GM19239 (cell line): Measurements from ENCODE around the gene ACADM.
"Not testable (repeated sequence)": the region's sequence is repeated elsewhere in the genome, so short reads cannot be mapped to it uniquely, and the experiment has no call there.

ENCODE experiments used
- DNase-seq: peaks from one replicate; pipeline ENCODE4 v3.0.0; 2011; ENCODE audit warnings: low spot score; ENCODE audit not compliant: insufficient read length
- FAIRE-seq: peaks from 2 replicates; lab custom pipeline; 2011; peaks lifted over from hg19 to GRCh38; lab: Jason Lieb, UNC

Gene ACADM

GRCh38 chr1:75732703-75733102 lies 8.2 kb downstream of the ACADM start:
- FAIRE-seq (no peak), DNase-seq (no peak)

GRCh38 chr1:75733661-75734060 lies 9.2 kb downstream of the ACADM start:
- FAIRE-seq: no peak
- DNase-seq: no peak

GRCh38 chr1:75736016-75736415 lies 11.5 kb downstream of the ACADM start:
- DNase-seq (no peak), FAIRE-seq (no peak)

GRCh38 chr1:75742047-75742625 lies 17.6 kb downstream of the ACADM start:
- no peak for FAIRE-seq

GRCh38 chr1:75745276-75745675 lies 20.8 kb downstream of the ACADM start:
- FAIRE-seq: peak; percentile 44
- no peak for DNase-seq

More at GRCh38 chr1:75742047-75742625, 17.6 kb downstream of the ACADM start:
- no peak for DNase-seq

GRCh38 chr1:75757210-75757609 lies 32.7 kb downstream of the ACADM start:
- FAIRE-seq, DNase-seq: not testable (repeated sequence)

- FAIRE-seq, DNase-seq: not testable (repeated sequence)
These were observed 34.0 kb downstream of the ACADM start for GRCh38 chr1:75758543-75758942.

GRCh38 chr1:75764057-75764655 lies 39.6 kb downstream of the ACADM start:
- DNase-seq: no peak
- FAIRE-seq: peak; percentile 37

- FAIRE-seq (no peak), DNase-seq (no peak)
These were observed 41.3 kb downstream of the ACADM start for GRCh38 chr1:75765697-75766355.

- FAIRE-seq: no peak
- DNase-seq: no peak
These were observed 43.5 kb downstream of the ACADM start for GRCh38 chr1:75768016-75768415.

- DNase-seq (no peak), FAIRE-seq (no peak)
These were observed 46.3 kb downstream of the ACADM start for GRCh38 chr1:75770761-75771160.

GRCh38 chr1:75771978-75772377 lies 47.5 kb downstream of the ACADM start:
- FAIRE-seq (no peak), DNase-seq (no peak)

GRCh38 chr1:75777812-75778211 lies 53.3 kb downstream of the ACADM start:
- not testable (repeated sequence) for DNase-seq, FAIRE-seq

GRCh38 chr1:75778694-75779093 lies 54.2 kb downstream of the ACADM start:
- not testable (repeated sequence) for FAIRE-seq

GRCh38 chr1:75780183-75780582 lies 55.7 kb downstream of the ACADM start:
- not testable (repeated sequence) for FAIRE-seq, DNase-seq

More at GRCh38 chr1:75778694-75779093, 54.2 kb downstream of the ACADM start:
- DNase-seq: not testable (repeated sequence)

GRCh38 chr1:75783920-75784319 lies 59.4 kb downstream of the ACADM start:
- FAIRE-seq, DNase-seq: not testable (repeated sequence)

GRCh38 chr1:75785320-75785982 lies 60.9 kb downstream of the ACADM start:
- FAIRE-seq: peak; percentile 40
- no peak for DNase-seq

GRCh38 chr1:75785983-75786853 lies 61.7 kb downstream of the ACADM start, which contains the start of gene RABGGTB:
Gene RABGGTB, plus strand, starts transcription at chr1:75786256. Its CDS starts 16 bp downstream, at chr1:75786272.
- FAIRE-seq (peak; percentile 96), DNase-seq (peak; percentile 51)

GRCh38 chr1:75786901-75787493 lies 62.5 kb downstream of the ACADM start:
- FAIRE-seq (no peak), DNase-seq (no peak)
